Testis (tissue), 5 donors: ENCODE results near the gene CYB5R3. TPM values are rescaled to one million over a fixed set of nuclear protein-coding genes. Genes with fewer than 3 reads are reported as not detected.

ENCODE experiments used
- DNase-seq: peaks from one replicate; pipeline ENCODE4 v3.0.0-alpha.2; 2019
- H3K27ac ChIP-seq, 2 donors: fragments of 200-600 bp; sonication (generic); one replicate each; pipeline ENCODE4 v1.5.1; 2019
- H3K27me3 ChIP-seq: fragments of 200-600 bp; sonication (generic); one replicate; pipeline ENCODE4 v1.5.1; 2019
- H3K36me3 ChIP-seq: fragments of 200-600 bp; sonication (generic); one replicate; pipeline ENCODE4 v1.5.1; 2017; ENCODE audit warnings: low read depth; ENCODE audit errors: missing control alignments
- H3K4me1 ChIP-seq: fragments of 200-600 bp; sonication (generic); one replicate; pipeline ENCODE4 v1.5.1; 2019
- H3K4me3 ChIP-seq, 2 donors: fragments of 200-600 bp; sonication (generic); one replicate each; pipeline ENCODE4 v1.5.1; 2017 to 2019
- H3K9me3 ChIP-seq: fragments of 200-600 bp; sonication (generic); one replicate; pipeline ENCODE4 v1.5.1; 2017
- CTCF ChIP-seq, 3 experiments: fragments of 450-650 bp in 2 of 3; fragments of 200-600 bp in 1 of 3; sonication (generic) in 1 of 3; IDR thresholded peaks; one replicate each; pipeline ENCODE4 v1.5.1; 2016 to 2019; ENCODE audit warnings: antibody characterized with exemption in 3 of 3, mild to moderate bottlenecking in 2 of 3, moderate library complexity in 1 of 3
- POLR2A ChIP-seq: fragments of 450-650 bp; IDR thresholded peaks from one replicate; pipeline ENCODE4 v1.6.1; 2017; ENCODE audit warnings: antibody characterized with exemption, mild to moderate bottlenecking, moderate library complexity
- WGBS, 2 donors: methylation state at CpG; one replicate each; pipeline ENCODE4 v1.1.5; 2018; 5-methylcytosine and 5-hydroxymethylcytosine counted together
- intact Hi-C: fragments of 100-400 bp; cut with DNase I; formaldehyde crosslinking; loops from one replicate; pipeline ENCODE4 v1.15.1; 2023; ENCODE audit warnings: low total_unique reads
- long read RNA-seq, 2 donors: transcript quantifications; one replicate each; lab custom pipeline, GENCODE V29; 2026
- polyA plus RNA-seq: library from polyadenylated mRNA; stranded (reverse); fragments of 350-450 nt; fragmentation: Illumina TruSeq; extraction: RNeasy Lipid Tissue Mini Kit (QIAGEN cat#74804); gene quantifications from one replicate; pipeline ENCODE4 v1.2.3, GENCODE V29; 2014; ENCODE audit warnings: low read depth, low replicate concordance; ENCODE audit not compliant: insufficient read depth
- total RNA-seq, 2 donors: library from RNA; depleted of rRNA; stranded (reverse); fragments of >200 nt; gene quantifications; one replicate each; pipeline ENCODE4 v1.2.3, GENCODE V29; 2016

CYB5R3 gene
- total RNA-seq (100 to 1,000 TPM; 330 to 484 TPM), polyA plus RNA-seq (423 TPM)
- long read RNA-seq, donor 1, transcript CYB5R3-201 (9 exons, 2,124 nt), result major isoform, 195 of 267 reads
- long read RNA-seq, donor 1, transcript CYB5R3-204 (8 exons, 1,849 nt), result minor isoform, 22 of 267 reads
- long read RNA-seq, donor 1, partial matches to known transcripts, result 30 of 267 reads
- long read RNA-seq, donor 1, other reads (novel, unspliced or antisense), result 14 of 267 reads
- long read RNA-seq, donor 2, transcript CYB5R3-201 (9 exons, 2,124 nt), result major isoform, 162 of 236 reads
- long read RNA-seq, donor 2, transcript CYB5R3-204 (8 exons, 1,849 nt), result minor isoform, 13 of 236 reads
- long read RNA-seq, donor 2, transcript CYB5R3-208 (6 exons, 3,938 nt), result minor isoform, 5 of 236 reads
- long read RNA-seq, donor 2, partial matches to known transcripts, result 43 of 236 reads
- long read RNA-seq, donor 2, other reads (novel, unspliced or antisense), result 10 of 236 reads

DNA sequence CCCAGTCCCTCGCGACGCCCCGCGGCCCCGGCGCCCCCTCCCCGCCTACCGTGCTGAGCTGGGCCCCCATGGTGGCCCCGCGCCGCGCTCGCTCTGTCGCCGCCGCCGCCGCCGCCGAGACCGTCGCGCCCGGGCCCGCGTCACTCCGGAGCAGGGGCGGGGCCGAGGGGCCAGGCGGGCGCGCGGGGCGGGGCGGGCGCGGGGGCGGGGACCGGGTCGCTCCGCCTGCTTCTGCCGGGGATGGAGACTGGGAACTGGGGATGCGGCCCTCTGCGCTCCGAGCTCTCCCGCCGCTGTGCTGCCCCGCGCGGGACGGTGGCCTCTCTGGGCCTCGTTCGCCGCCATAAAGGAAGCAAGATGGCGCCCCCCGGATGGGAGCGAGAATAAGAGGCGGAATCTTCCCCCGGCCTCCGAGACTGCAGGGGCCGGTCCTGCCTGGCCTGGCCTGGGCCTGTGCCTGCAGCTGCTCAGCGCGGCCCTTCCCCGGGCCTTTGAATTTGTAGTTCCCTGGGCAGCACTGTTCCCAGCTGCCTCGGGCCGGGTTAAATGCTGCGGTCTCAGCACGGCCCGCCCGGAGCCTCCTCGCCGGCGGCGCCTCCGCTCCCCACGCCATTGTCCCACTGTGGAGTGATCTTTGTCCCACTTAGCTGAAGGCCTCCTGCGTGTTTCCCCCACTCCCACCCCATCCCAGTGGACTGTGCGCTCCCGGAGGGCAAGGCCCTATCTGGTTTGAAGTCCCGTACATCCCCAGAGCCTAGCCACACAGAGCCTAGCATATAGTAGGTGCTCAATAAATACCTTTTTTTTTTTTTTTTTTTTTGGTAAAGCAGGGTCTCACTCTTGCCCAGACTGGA, at the start of gene CYB5R3:
CYB5R3 (minus strand) TSS at position 147 of the 854 bp plus-strand sequence; CDS start at position 70, 77 bp downstream.
- Histone ChIP-seq H3K4me3 (peak within 1 kb of the TSS; percentile 88 to 92), H3K27me3 (no peaks in the 10 kb centered on the region), H3K4me1 (peaks cover 43% of the 10 kb centered on the region), H3K9me3 (no peaks in the 10 kb centered on the region), H3K27ac (peak within 1 kb of the TSS; percentile 94), H3K36me3 (no peaks in the 10 kb centered on the region)
- WGBS, 2 donors, result 1 to 9% methylated on average over 14 to 31 of the region's 81 CpGs
- intact Hi-C loops, result no loop called here
- DNase-seq, result peak; percentile 88
- TF ChIP-seq CTCF (IDR thresholded peaks at IDR 0.05) (no peak), POLR2A (peak; percentile 30)

DNA sequence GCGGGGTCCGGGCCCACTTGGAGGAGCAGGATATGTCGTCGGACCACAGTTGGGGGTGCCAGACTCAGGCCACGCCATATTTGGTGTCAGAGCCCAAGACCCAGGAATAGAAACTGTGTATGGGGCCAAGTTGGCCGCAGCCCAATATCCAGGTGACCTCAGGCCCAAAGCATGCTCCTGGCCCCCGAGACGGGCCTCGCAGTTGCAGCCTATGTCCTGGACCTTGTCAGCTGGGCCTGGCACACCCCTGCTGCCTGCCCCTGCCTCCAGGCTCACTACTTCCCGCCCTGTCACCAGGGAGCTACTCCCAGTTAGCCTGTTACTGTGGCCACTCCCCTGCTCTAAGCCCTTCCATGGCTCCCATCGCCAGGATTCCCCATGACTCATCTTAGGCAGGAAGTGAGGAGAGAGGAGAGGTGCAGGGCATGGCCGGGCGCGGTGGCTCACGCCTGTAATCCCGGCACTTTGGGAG, 48.4 kb upstream of the CYB5R3 start:
- Histone ChIP-seq H3K27ac (peak overlapping the region in 1 of 2 donors; percentile 43), H3K9me3 (no peaks in the 10 kb centered on the region), H3K4me3 (no peak overlapping the region), H3K27me3 (no peaks in the 10 kb centered on the region), H3K36me3 (no peaks in the 10 kb centered on the region), H3K4me1 (peaks cover 15% of the 10 kb centered on the region)
- TF ChIP-seq POLR2A, result no peak
- no peak for TF ChIP-seq CTCF (IDR thresholded peaks at IDR 0.05)
- DNase-seq, result peak; percentile 32
- intact Hi-C loops, result no loop called here
- WGBS, 2 donors, result 64 to 69% methylated on average over 13 to 16 of the region's 16 CpGs

- Histone ChIP-seq H3K36me3 (no peaks in the 10 kb centered on the region), H3K4me3 (no peak overlapping the region), H3K9me3 (no peaks in the 10 kb centered on the region), H3K4me1 (peaks cover 23% of the 10 kb centered on the region), H3K27me3 (no peaks in the 10 kb centered on the region), H3K27ac (no peak overlapping the region)
- 83 to 85% methylated on average over 10 of the region's 10 CpGs for WGBS, 2 donors
- intact Hi-C loops, result no loop called here
- no peak for TF ChIP-seq CTCF (IDR thresholded peaks at IDR 0.05)
- TF ChIP-seq POLR2A, result no peak
- no peak for DNase-seq
These were observed 47.3 kb upstream of the CYB5R3 start for GRCh38 chr22:42696331-42696967.

DNA sequence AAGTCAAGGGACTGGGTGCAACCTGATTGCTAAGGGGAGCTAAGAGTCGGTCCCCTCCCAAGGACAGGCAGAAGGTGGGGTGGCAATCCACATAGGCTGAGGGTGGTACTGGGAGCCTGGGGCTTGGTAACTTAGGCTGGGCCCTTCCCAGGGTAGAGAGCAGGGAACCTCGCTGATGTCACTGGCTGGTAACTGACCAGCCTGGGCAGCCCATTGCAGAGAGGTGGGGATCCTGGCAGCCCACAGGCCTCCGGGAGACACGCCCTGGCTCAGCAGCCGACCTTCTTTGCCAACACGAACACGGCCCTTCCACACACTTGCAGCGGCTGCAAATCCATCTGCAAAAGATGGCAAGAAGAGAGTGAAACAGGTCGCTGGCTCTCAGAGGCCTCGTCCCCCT, 46.1 kb upstream of the CYB5R3 start:
- Histone ChIP-seq H3K27ac (no peak overlapping the region), H3K4me1 (peaks cover 26% of the 10 kb centered on the region), H3K4me3 (no peak overlapping the region), H3K9me3 (no peaks in the 10 kb centered on the region), H3K36me3 (no peaks in the 10 kb centered on the region), H3K27me3 (no peaks in the 10 kb centered on the region)
- no peak for DNase-seq
- WGBS, 2 donors, result 87 to 100% methylated on average over 1 to 10 of the region's 10 CpGs
- TF ChIP-seq CTCF (IDR thresholded peaks at IDR 0.05), result no peak
- TF ChIP-seq POLR2A, result no peak
- intact Hi-C loops, result no loop called here
